Measurements from ENCODE around the gene COA4. TPM values are rescaled to one million over a fixed set of nuclear protein-coding genes. Genes with fewer than 3 reads are reported as not detected.

The COA4 gene
- total and polyA plus RNA-seq, 2 experiments from 2014 or later, result 106 to 147 TPM

DNA sequence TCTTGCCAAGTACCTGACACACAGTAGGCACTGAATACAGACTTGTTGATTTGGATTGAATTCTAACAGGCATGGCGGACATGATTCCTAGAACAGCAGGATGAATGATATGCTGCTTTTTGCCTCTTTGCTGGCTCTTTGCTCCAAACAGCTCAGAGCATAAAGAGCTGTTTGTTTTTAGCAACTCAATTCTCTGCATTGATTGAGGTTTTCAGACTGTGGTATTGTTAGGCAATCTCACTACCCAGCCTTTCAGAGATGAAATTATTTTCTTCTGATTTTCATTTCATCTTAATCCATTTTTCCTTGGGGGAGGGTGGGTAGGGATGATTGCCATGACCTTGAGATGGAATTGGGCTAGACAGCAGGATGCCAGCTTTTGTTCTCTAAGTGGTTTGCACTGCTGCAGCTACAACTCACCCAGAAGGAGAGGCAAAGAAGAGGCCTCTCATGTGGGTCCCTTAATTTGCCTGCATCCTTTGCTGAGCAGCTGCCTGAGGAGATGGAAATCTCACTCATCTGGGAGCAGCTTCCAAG lies 20.5 kb downstream of the COA4 start:
- Histone ChIP-seq H3K4me3 (no peak overlapping the region), H3K27me3 (no peaks in the 10 kb centered on the region), H3K36me3 (peaks cover 3% of the 10 kb centered on the region), H3K27ac (peak overlapping the region; percentile 41), H3K4me1 (ENCODE audit: low read depth) (peaks cover 16% of the 10 kb centered on the region), H3K9me3 (ENCODE audit: low read depth) (no peaks in the 10 kb centered on the region)
- no peak for TF ChIP-seq CTCF (IDR thresholded peaks at IDR 0.05; ENCODE audit: low read depth, low read length)
- DNase-seq (ENCODE audit: low read depth in 1 of 2, low spot score in 1 of 2), result no peak

DNA sequence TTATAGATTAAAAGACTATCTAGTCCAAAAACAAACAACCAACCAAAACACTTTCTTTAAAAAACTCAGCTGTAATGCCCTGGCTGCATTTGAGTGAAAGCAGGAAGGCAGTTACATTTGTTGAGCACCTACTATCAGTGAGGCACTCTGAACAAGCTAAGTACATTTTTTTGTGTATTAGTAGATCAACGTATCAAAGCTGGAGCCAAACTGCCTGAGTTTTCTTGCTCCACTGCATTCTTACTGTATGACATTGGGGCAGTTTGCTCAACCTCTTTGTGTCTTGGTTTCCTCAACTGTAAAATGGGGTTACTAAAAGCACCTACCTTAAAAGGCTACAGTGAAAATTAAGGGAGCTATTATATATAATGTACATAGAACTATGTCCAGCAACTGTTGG lies 22.0 kb downstream of the COA4 start:
- Histone ChIP-seq H3K4me3 (no peak overlapping the region), H3K27me3 (no peaks in the 10 kb centered on the region), H3K4me1 (ENCODE audit: low read depth) (peaks cover 18% of the 10 kb centered on the region), H3K27ac (no peak overlapping the region), H3K36me3 (no peaks in the 10 kb centered on the region), H3K9me3 (ENCODE audit: low read depth) (no peaks in the 10 kb centered on the region)
- DNase-seq (ENCODE audit: low read depth in 1 of 2, low spot score in 1 of 2), result no peak
- TF ChIP-seq CTCF (IDR thresholded peaks at IDR 0.05; ENCODE audit: low read depth, low read length), result no peak

DNA sequence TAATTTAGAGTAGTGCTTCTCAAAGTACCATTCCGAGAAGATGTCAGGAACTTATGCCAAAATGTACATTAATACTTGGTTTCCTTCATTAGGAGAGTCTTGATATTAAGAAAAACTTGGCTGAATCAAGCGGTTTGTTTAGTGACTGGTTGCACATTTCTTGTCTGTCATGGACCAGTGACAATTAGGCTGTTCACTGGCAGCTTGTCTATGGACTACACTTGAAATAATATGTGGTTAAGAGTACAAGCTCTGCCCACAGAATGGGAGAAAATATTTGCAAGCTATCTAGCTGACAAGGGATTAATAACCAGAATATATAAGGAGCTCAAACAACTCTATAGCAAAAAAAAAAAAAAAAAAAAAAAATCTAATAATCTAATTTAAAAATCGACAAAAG lies 24.6 kb downstream of the COA4 start:
- no peak for DNase-seq (ENCODE audit: low read depth in 1 of 2, low spot score in 1 of 2)
- Histone ChIP-seq H3K36me3 (no peaks in the 10 kb centered on the region), H3K9me3 (ENCODE audit: low read depth) (no peaks in the 10 kb centered on the region), H3K4me1 (ENCODE audit: low read depth) (peaks cover 22% of the 10 kb centered on the region), H3K27ac (peak overlapping the region; percentile 63), H3K27me3 (no peaks in the 10 kb centered on the region), H3K4me3 (no peak overlapping the region)
- TF ChIP-seq CTCF (IDR thresholded peaks at IDR 0.05; ENCODE audit: low read depth, low read length), result no peak

GRCh38 chr11:73851046-73851764 lies 25.4 kb downstream of the COA4 start:
- Histone ChIP-seq H3K36me3 (no peaks in the 10 kb centered on the region), H3K27me3 (no peaks in the 10 kb centered on the region), H3K4me1 (ENCODE audit: low read depth) (peaks cover 18% of the 10 kb centered on the region), H3K9me3 (ENCODE audit: low read depth) (no peaks in the 10 kb centered on the region), H3K27ac (peak overlapping the region; percentile 63), H3K4me3 (no peak overlapping the region)
- no peak for TF ChIP-seq CTCF (IDR thresholded peaks at IDR 0.05; ENCODE audit: low read depth, low read length)
- DNase-seq (ENCODE audit: low read depth in 1 of 2, low spot score in 1 of 2), result peak in 1 of 2 donors; percentile 35

- Histone ChIP-seq H3K27me3 (no peaks in the 10 kb centered on the region), H3K9me3 (ENCODE audit: low read depth) (no peaks in the 10 kb centered on the region), H3K36me3 (no peaks in the 10 kb centered on the region), H3K27ac (peak overlapping the region; percentile 76), H3K4me1 (ENCODE audit: low read depth) (peaks cover 20% of the 10 kb centered on the region), H3K4me3 (no peak overlapping the region)
- no peak for DNase-seq (ENCODE audit: low read depth in 1 of 2, low spot score in 1 of 2)
- no peak for TF ChIP-seq CTCF (IDR thresholded peaks at IDR 0.05; ENCODE audit: low read depth, low read length)
Measured at GRCh38 chr11:73839123-73839457, 37.6 kb downstream of the COA4 start.
